Fibroblast of skin of left biceps (primary cell): Measurements from ENCODE around the gene HMX1.

Source experiments
- DNase-seq, 2 experiments: peaks; one replicate each; pipeline ENCODE4 v3.0.0-alpha.2; 2013; ENCODE audit warnings: low read depth in 2 of 2

Gene HMX1

DNA sequence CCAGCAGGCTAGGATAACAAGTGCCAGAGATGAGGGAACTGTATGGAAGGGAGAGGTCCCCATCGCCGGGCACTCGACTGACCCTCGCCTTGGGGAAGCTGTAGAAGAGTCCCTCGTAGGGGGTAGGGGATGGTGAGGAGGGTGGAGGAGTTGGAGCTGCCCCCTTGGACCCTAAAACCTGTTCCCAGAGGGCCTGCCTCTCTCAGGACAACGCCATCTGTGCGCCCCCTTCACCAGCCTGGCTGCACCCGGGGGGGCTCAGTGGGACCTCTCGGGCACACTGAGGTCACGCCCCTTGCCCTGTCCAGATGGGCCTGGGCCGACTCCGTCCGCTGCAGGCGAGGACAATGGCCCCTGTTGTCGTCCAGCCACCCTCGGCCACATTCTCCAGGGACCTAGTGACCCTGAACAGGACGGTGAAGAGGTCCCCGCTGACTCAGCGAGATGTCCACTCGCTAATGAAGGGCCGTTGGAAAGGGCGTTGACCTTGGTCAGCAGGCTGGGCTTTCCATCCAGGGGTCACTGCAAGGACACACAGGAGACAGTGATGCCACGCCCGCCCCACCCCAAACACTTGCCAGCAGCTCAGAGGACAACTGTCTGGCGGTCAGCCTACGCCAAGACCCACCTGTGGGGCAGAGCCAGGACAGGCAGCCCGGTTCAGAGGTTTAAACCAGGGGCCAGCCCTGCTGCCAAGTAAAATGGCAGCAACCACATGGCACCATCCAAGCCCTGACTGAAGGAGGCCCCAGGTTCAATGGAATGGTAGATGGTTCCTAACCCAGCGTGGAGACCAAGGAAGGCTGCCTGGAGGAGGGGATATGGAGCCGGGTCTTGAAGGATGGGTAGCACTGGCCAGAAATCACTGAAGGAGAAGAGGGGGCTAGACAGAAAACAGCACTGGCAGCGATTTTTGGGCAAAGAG is 51.2 kb downstream of the HMX1 start:
- DNase-seq: no peak

DNA sequence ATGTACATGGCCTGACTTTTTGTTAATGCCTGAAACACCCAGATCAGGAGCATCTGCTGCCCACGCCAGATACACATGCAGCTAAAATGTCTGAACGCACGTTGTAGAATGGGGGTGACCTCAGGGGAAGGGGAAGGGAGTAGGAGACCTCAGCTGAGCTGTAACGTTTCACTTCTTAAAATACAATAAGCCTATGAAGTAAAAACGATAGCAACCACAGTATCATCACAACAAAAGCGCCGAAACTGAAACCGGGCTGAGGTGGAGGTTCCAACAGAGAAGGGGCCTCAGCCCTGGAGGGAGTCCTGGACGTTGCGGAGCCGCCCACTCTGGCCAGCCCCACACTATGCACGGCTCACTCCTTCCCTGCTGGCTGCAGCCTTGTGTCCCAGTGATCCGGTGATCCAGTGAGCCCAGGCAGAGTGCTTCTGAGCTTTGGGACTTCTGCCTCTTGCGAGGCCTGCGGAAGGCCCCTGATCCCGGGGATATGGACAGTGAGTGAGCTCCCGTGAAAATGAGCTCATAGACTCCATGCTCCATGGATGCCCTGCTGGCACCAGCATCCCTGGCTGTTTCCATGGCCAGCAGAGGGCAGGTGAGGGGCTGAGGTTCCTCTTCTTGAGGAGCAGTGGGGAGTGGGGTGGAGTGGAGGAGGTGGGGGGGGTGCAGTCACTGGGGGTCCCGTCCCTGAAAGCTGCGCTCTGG is 52.0 kb downstream of the HMX1 start:
- DNase-seq: no peak

DNA sequence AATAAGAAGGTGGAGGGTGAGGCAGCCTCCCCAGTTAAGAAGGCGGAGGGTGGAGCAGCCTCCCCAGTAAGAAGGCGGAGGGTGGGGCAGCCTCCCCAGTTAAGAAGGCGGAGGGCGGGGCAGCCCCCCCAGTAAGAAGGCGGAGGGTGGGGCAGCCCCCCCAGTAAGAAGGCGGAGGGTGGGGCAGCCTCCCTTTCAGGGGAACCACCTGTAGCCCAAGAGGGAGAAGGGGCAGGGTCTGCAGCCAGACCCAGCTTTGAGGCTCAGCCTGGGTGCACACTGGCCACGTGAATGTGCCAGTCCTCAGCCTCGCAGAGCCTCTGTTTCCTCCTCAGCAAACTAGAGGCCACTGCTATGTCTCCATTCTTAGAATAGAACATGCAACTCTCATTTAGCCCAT is 52.6 kb downstream of the HMX1 start:
- DNase-seq: no peak

DNA sequence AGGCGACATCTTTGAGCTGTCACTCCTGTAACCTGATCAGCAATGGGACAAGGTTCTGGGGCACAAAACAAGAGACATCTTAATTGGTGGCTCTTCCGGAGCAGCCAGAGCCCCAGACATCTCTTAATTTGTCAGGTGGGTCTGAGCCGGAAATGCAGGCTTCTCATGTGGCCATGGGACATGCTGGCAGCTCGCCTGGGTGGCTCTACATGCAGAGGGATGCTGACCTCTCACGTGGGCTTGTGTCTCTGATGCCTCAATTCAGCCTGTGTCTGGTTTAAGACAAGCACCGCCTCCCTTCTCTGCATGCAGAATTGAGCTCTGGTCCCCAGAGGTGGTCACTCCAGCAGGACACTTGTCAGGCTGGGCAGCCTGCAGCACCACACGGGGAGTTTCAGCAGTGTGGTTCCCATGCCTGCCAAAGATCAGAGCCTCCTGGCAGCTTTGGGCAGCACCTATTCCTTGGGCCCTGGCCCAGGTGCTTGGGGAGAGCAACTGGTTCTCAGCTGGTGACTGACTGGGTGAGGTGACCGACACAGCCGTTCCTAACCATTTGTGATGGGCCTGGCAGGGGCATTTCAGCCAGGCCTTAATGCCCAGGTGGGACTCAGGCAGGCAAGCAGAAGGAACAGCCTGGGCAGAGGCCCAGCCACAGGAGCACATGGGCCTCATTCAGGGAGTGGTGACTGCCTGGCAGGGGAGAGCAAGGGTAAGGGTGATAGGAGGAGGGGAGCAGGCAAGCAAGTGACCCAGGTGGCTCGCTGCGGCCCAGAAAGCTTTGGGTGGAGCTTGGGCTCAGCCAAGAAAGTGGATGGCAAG is 53.4 kb downstream of the HMX1 start:
- DNase-seq: no peak

DNA sequence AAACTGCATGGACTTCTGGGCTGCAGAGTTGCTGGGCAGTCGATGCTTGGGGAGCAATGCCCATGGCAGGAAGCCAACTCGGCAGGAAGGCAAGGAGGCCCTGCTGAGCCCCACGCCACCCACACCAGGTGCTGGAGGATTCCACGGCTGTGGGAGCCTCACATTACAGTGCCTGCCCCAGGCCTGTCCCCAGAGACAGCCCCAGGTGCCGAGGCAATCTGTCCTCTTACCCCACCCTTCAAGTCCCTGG is 53.9 kb downstream of the HMX1 start:
- no peak for DNase-seq

DNA sequence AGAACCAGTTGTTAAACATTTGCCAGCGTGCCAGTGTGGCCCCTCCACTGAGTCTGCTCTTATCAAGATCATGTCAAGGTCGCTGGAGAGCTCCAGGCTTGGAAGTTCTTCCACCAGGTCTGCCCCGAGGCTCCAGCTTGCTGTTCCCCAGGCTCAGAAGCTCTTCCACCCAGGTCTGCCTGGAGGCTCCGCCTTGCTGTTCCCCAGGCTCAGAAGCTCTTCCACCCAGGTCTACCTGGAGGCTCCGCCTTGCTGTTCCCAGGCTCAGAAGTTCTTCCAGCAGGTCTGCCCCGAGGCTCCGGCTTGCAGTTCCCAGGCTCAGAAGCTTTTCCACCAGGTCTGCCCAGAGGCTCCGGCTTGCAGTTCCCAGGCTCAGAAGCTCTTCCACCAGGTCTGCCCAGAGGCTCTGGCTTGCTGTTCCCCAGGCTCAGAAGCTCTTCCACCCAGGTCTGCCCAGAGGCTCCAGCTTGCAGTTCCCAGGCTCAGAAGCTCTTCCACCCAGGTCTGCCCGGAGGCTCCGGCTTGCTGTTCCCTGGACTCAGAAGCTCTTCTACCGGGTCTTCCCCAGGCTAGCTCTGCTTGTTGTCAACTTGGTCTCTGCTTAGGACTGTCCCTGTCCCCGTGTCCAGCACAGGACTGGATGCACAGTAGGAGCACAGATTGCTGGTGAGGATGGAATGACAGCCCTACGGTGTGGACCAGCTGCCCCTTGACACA is 54.4 kb downstream of the HMX1 start:
- DNase-seq: no peak
